GM21786 (cell line): Measurements from ENCODE around the gene ASB16.
"Not testable (repeated sequence)": the region's sequence is repeated elsewhere in the genome, so short reads cannot be mapped to it uniquely, and the experiment has no call there.

ENCODE experiments used
- ATAC-seq: cut with Tn5 transposase; IDR thresholded peaks from one replicate; pipeline ENCODE4 v1.9.1; 2021; ENCODE audit not compliant: unreplicated experiment

Gene ASB16, protein sequence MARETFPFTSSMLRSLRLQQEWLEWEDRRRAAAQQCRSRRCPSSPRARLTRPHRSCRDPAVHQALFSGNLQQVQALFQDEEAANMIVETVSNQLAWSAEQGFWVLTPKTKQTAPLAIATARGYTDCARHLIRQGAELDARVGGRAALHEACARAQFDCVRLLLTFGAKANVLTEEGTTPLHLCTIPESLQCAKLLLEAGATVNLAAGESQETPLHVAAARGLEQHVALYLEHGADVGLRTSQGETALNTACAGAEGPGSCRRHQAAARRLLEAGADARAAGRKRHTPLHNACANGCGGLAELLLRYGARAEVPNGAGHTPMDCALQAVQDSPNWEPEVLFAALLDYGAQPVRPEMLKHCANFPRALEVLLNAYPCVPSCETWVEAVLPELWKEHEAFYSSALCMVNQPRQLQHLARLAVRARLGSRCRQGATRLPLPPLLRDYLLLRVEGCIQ

DNA sequence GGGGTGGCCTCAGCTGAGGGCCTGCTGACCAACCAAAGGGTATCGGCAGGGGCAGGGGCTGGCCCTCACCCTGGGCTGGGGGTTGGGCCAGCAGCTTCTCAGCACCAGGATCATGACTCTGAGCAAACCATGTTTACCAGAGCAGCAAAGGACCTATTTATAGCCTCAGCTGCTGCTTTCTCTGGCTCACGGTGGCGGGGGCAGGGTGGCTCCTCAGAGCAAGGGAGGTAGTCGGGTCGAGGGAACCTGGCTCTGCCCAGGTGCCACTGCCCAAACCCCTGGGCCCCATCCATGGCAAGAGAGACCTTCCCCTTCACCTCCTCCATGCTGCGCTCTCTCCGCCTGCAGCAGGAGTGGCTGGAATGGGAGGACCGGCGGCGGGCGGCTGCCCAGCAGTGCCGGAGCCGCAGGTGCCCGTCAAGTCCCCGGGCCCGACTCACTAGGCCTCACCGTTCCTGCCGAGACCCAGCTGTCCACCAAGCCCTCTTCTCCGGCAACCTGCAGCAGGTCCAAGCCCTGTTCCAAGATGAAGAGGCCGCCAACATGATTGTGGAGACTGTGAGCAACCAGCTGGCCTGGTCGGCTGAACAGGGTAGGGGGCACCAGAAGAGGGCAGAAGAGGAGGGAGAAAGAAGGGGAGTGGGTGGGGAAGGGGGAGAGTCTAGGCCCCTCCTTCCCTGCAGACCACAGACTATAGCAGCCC, at the start of gene ASB16:
TSS of gene ASB16 (plus strand) at position 206 of the 703 bp plus-strand sequence. CDS start at position 292, 86 bp downstream.
- no peak for ATAC-seq

DNA sequence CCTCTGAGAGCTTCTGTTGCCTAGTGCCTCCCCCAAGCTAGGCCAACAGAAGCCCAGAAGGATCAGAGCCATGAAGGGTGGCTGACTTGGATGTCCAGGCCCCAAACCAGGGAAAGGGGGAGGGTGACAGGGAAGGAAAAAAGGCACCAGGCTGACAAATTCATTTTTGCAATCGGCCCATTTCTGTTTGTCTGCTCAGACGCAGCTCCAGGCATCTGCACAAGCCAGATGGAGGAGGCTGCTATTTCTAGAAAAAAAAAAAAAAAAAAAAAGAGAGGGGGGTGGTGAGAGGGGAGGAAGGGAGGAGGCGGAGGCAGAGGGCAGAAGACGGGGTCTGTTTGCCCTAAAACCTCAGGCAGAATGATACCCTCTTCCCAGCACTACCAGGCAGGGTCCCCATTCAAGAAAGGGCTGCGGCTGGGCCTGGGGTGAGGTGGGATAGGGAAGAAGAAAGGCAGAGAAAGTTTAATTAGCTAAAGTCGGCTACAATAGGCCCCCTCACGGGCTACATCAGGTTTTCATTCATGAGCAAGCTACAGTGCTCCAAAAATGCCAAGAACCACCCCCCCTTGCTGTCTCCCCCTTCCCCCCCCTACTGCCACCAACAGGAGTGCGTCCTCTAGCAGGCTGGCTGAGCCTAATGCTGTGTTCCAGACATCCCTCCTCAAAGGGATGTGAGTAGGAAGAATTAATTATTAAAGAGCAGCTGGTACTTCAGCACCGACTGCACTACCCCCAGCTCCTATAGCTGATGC, 49.5 kb upstream of the ASB16 start:
- no peak for ATAC-seq

DNA sequence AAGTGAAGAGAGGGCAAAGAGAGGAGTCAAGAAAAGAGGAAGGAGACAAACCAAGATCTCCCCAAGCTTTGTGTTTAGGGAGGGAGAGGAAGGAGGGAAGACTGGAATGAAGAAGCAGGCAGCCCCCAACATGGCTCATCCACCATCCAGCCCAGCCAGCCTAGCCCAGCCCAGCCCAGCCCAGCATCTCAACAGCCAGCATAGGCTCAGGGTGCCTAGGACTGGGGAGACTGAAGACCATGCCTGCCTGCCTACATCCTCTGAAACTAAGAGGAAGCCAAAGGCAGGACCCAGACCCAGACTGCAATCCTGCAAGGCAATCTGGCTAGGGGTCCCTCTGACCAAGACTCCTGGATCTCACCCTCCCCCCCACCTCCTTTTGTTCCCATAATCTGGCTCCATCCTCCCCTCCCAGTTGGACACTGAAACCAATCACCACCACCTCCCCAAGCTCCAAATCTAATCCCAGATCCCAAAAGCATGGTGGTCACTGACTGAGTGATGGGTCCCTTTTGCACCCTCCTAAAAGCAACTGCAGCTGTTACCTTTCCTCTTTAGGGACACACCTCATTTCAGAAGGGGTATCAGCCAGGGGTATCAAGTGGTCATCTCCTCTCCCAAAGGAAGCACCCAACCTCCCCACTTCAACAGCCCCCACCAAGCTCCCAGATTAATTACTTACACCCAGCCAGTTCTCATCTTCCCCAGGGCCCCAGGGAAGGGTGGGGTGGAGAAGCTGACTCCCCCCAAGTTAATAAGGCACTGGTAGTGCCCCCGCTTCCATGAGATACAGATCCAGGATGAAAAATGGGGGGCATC, 48.3 kb upstream of the ASB16 start:
- no peak for ATAC-seq

DNA sequence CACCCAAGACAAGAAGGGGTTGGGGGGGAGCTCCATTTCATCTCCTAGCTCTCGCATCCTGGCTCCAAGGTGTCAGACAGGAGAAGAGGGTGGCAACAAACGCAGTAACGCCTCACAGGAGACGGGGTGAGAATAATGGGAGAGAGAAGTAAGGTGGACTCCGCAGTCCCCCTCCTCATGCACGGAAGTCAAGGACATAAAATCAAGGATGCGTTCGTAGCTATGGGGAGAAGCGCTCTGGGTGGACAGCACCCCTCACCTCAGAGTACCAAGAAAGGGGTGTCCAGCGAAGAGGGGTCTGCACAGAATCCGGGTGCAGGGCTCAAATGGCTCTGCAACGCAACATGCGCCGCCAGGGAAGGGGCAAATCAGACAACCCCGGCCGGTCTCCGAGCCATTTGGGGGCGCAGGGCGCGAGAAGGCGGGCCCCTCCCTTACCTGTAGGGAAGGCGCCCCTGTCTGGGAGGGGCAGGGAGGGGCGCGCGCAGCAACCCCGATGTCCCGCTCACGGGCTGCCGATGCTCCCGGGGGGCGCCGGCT, 47.6 kb upstream of the ASB16 start:
- peak; percentile 16 for ATAC-seq

DNA sequence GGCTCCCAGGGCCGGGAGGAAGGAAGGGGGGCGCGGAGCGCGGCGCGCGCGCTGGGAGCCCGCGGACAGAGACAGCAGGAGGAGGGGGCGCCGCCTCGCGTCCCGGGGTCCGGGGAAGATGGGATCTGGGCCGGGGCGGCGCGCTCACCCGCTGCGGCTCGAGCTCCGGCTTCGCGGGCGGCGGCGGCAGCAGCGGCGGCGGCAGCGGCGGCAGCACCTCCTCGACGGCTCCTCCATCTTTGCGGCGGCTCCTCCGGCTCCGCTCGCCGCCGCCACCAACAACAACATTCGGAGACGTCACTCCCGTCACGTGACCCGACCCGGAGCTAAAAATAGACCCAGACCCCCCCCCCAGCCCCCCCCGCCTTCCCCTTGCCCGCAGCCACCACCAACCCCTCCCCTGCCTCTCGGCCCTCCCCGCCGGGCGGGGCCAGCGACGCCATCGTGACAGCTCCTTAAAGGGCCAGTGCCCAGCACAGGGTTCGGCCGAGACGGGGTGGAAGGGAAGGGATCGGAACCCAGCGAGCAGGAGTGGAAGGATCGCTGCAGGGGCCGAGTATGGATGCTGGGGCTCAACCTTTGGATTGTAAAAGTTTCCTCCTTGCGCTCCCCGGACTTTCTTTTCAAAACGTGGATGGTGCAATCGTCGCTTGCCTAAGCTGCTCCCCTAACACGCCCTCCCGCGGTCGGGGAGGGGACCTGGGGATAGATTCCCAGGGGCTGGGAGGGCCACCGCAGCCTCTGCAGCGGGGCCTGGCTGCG, 47.0 kb upstream of the ASB16 start, which contains the start of gene HDAC5:
TSS of gene HDAC5 (minus strand) at position 286 of the 762 bp plus-strand sequence. CDS start 6,126 bp downstream, outside the sequence.
- ATAC-seq: peak; percentile 84

DNA sequence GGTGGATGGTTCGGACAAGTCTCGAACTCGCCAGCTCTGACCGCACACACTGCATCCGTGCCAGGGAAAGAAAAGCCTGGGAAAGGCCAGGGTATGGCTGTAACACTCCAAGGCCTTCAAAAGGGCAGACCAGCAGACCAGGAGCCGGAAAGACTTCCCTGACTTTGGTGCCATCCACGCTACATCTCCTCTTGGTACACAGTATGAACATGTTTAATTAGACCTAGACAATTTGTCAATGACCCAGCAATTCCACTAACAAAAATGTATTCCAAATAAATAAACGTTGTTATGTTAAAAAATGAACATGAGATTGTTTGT, 46.4 kb upstream of the ASB16 start:
- no peak for ATAC-seq

DNA sequence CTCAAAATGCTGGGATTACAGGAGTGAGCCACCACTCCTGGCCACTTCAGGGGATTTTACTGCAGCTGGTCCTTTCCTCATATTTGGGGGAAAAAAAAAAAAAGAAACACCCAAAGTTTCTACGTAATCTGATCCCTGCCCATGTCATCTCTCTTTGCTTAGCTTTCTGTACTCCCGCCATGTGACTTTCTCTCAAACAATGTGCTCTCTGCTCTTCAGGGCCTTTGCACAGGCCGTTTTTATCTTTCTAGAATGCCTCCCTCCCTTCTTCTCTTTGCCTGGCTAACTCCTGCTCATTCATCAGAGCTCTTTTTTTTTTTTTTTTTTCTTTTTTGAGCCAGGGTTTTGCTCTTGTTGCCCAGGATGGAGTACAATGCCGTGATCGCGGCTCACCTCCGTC, 42.1 kb upstream of the ASB16 start:
- ATAC-seq: no peak

DNA sequence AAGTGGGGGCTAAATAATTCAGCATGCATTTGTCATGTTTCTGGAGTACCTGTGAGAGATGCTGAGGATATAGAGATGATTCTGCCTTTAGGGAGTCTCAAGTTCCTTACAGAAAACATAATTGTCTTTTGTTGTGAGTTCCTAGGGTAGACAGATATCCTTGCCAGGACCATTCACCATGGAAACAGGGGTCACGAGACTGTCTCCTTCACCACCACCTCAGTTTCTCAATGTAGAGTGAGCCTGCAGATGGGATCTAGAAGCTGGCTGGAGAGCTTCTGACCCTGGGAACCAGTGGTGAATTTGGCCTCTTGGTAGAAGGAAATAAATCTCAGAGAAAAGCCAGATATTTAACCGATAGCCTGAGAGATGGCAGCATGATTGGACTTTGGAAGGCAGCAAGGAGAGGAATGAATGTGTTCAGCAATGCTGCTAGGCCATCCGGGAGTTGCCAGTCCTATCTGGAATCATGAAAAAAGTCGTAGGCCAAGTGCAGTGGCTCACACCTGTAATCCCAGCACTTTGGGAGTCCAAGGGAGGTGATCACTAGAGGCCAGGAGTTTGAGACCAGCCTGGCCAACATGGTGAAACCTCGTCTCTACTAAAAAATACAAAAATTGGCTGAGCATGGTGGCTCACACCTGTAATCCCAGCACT, 39.7 kb upstream of the ASB16 start:
- no peak for ATAC-seq

DNA sequence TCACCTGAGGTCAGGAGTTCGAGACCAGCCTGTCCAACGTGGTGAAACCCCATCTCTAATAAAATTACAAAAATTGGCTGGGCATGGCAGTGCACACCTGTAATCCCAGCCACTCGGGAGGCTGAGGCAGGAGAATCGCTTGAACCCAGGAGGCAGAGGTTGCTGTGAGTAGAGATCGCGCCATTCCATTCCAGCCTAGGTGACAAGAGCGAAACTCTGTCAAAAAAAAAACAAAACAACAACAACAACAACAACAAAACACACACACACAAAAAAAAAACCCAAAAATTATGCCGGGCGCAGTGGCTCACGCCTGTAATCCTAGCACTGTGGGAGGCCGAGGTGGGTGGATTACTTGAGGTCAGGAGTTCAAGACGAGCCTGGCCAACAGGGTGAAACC, 39.1 kb upstream of the ASB16 start:
- not testable (repeated sequence) for ATAC-seq

DNA sequence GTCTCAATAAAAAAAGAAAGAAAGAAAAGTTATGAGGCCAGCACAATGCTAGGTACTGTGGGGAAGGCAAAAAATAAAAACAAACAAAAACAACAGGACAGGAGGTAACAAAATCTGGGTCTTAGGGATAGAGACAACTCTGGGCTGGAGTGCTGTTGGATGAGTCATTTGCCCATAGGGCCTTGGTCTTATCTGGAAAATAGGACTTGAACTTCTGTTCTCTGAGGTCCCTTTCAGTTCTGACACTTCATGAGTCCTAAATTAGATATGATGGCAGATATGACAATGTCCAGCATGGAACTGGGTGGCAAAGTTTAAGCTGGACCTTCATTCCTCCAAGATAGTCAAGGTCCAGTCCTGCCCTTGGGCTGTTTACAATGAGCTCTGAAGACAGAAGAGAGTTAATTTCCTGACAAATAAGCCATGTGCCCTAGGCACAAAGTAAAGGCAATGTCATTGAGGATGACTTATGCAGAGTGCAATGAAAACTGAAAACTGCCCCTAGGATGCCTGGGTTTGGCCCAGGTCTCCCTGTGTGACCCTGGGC, 38.2 kb upstream of the ASB16 start:
- ATAC-seq: no peak

DNA sequence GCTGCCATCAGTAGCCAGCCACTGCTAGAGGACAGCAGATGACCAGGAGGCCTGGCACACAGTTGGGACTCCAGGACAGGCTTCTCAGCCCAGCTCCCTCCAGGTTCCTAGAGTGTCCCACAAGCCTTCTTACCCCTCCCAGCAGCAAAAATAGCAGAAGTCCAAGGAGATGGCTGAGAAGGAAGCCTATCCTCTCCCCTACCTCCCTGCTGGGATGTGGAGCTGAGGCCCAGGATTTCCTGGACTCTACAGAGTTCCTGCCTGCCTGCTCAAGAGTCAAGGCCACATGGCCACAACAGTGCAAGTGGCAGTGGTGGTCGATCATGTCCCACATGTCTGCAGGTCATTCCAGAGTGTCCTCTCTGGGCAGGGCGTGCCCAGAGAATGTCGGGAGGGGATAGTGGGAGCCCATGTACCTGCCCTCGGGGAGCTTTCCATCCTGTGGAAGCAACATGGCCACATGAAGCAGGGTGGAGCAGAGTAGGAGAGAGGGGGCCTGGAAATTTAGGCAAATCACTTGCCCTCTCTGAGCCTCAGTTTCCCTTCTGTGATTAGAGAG, 36.5 kb upstream of the ASB16 start:
- ATAC-seq: no peak

DNA sequence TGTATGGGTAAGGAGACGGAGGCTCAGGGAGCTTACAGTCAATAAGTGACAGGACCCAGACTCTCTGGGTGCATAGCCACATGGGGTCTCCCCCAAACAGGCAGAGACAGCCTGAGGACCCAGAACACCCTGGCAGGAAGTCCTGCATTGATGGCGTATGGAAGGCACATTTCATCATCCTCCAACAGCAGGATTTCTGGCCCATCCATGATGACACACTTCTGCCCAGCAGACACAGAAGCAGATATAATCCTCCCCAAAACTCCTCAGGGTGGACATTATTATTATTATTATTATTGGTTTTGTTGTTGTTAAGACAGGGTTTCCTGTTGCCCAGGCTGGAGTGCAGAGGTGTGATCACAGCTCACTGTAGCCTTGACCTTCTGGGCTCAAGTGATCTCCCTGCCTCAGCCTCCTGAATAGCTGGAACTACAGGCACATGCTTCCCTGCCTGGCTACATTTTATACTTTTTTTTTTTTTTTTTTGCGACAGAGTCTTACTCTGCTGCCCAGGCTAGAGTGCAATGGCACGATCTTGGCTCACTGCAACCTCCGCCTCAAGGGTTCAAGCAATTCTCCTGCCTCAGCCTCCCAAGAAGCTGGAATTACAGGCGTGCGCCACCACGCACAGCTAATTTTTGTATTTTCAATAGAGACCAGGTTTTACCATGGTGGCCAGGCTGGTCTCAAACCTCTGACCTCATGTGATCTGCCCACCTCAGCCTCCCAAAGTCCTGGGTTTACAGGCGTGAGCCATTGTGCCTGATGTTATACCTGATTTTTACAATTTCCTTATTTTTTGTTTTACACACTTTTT, 35.5 kb upstream of the ASB16 start:
- no peak for ATAC-seq

DNA sequence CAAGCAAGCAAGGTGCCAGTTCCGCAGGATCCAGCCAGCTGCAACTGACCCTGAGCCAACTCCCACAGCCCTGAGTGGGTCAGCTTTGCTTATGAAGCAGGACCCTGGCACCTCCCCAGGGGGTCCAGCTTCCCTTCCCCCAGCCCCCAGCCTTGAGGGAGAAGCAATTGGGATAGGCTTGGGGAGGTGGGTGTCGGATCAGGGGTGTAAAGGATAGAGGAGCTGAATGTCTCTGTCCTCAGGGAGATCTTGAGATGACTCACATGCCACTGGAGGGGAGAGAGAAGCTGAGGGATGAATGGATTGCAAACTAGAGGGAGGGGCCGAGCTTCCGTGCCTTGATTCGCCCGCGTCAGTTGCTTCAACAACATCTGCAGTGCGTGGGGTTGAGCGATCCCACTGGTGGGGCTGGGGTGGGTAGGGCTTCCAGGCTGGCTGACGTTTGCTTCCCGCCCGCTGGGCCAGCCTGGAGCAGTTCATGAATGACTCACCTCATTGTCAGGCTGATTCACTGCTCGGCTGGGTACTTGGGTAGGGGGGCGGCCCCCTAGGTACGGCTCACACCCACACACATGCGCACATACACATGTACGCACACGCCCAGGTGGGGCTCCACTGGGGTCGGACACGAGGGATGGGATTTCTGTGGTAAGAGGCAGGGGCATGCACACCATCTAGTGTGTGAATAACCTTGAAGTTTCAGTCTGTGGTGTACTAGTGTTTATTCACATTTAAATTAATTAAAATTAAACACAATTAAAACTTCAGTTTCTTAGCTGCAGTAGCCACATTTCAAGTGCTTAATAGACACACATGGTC, 32.4 kb upstream of the ASB16 start:
- no peak for ATAC-seq

DNA sequence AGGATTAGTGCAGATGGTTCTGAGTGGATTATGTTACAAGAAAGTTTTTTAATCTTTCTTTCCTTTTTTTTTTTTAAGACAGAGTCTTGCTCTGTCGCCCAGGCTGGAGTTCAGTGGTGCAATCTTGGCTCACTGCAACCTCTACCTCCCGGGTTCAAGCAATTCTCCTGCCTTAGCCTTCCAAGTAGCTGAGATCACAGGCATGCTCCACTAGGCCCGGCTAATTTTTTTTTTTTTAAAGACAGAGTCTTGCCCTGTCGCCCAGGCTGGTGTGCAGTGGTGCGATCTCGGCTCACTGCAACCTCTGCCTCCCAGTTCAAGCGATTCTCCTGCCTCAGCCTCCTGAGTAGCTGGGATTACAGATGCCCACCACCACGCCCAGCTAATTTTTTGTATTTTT, 26.6 kb upstream of the ASB16 start:
- ATAC-seq: not testable (repeated sequence)

DNA sequence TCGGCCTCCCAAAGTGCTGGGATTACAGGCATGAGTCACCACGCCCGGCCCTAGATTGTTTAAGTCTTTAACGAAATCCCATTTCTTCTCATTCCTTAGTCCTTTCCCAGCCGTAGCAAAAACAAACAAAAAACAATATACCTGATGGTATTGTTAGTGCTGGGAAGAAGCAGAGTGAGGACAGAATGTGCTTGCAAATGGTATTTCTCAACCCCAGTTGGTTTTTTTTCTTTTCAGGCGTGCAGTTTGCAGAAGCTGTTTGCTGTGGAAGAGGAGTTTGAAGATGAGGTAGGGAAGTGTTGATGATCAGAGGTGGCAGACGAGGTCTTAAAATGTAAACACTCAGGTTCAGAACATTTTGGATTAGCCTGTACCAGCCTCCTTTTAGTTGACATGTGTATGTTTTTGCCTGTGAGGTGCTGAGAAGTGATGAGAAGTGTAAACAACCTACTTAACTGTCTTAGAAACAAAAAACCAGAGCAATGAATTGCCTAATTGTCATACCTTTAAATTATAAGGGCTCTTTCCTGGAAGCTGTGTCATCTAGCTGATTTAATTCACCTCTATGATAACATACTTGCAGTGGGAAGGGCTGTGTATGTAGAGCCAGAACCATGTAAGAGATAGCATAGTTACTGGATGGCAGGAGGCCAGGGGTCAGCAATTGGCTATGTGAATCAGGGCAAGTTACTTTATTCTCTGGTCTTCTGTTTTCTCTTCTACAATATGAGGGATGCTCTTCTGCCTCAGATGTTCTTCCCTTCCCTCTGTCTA, 25.4 kb upstream of the ASB16 start:
- ATAC-seq: no peak
